ENCODE data around the gene ECD.

- TF ChIP-seq CTCF (IDR thresholded peaks at IDR 0.05) (no peak), POLR2AphosphoS5 (IDR thresholded peaks at IDR 0.05) (peak; percentile 82 to 91 (median 87)), POLR2A (IDR thresholded peaks at IDR 0.05) (no peak), EP300 (IDR thresholded peaks at IDR 0.05; ENCODE audit: low read depth) (no peak)
Measured at GRCh38 chr10:73110345-73110849, 57.4 kb downstream of the ECD start, which contains the start of gene NUDT13.
